Left renal pelvis (tissue), 4 donors: ENCODE data around the gene CBR1. TPM values are rescaled to one million over a fixed set of nuclear protein-coding genes. Genes with fewer than 3 reads are reported as not detected.
A peak's percentile ranks its signal among the peaks of the same experiment; 100 is the strongest.
"Not testable (repeated sequence)": the region's sequence is repeated elsewhere in the genome, so short reads cannot be mapped to it uniquely, and the experiment has no call there.

ENCODE experiments used
- DNase-seq, 4 donors: peaks; one replicate each; pipeline ENCODE4 v3.0.0-alpha.2; 2013; ENCODE audit warnings: low read depth in 4 of 4, low spot score in 3 of 4
- polyA plus RNA-seq, 4 donors: library from polyadenylated mRNA; unstranded; fragments of 120-200 nt; gene quantifications; one replicate each; pipeline ENCODE4 v1.2.1, GENCODE V29; 2013; ENCODE audit not compliant: insufficient read length in 4 of 4

The CBR1 gene
- polyA plus RNA-seq, 4 donors = 32.0 to 64.5 (median 61.8) TPM

DNA sequence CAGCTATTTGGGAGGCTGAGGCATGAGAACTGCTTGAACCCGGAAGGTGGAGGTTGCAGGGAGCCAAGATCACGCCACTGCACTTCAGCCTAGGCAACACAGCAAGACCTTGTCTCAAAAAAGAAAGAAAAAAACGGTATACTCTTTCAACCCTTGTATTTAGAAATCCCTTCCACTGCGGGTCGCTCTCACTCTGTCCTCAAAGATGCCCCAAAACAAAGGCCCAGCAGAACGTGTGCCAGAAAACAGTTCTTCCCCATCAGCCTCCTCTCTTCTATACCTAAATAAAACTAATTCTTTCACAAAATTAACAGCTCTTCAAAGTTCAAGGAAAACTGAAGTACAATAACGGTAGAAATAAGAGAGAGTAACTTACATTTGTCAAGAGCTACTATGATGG, 22.7 kb upstream of the CBR1 start:
- no peak for DNase-seq

DNA sequence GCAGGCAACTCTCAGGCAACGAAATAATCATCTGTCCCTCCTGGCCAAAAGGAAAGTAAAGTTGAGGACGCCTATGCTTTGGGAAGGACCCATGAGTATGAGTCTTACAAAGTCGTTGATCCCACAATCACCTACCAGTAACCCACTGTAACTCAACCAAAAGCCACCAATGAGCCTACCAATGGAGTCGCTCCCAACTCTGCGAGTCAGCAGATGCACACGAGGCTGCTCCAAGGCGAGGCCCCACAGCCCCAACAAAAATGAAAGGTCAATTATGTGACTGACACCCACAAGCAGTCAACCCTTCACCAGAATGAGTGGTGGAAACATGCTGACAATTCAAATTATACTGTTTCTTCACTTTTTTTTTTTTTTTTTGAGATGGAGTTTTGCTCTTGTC, 21.5 kb upstream of the CBR1 start:
- no peak for DNase-seq

DNA sequence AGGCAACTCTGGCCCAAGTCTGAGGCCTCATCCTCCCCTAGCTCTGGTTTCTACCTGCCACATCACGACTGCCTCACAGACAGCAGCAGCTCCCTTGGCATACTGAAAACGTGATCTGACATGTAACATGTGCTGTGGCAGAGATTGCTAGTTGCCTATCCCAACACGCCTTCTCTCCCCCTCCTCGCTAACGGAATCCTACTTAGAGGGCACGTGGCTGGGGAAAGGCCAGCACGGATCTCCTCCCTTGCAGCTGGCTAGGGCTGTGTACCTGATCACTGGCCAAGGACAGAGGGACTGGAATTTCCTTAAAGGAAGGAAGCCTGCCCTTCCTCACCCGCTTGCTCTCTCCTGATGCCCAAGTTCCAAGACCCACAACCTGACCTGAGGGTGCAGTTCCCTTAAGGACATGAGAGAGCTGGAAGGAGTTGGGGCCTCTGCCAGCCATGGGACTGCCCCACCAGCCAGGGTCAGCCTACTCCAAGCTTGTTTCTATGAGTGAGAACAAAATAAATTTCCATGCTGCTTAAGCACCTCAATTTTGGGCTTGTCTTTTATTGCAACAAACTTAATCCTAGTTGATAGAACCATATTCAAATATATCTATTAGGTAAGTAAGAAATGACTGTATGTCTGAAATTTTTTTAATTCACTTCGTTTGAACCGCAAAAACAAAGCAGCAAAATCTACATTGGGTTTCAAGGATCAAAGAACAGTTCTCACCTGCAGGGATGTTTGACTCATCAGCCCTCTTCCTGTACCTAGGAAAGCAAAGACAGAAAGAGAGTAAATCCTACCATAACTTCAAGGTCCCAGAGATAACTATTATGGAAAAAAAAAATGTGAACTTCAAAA, 16.7 kb upstream of the CBR1 start:
- no peak for DNase-seq

DNA sequence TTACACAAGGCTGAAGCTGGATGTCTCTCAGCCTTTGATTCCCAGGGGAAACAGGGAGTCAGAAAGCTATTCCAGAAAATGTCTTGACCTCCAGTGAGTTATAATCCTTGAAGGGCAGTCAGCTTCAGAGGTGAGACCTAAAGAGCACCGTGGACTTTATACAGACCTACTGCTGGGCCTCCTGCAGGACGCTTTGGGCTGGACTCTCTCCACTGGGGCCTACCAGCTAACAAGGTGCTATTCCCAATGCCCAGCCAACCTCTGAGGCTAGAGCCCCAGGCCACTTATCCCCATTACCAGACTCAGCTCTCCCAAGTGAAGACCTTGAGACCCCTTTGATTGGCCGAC, 16.1 kb upstream of the CBR1 start:
- DNase-seq = no peak

DNA sequence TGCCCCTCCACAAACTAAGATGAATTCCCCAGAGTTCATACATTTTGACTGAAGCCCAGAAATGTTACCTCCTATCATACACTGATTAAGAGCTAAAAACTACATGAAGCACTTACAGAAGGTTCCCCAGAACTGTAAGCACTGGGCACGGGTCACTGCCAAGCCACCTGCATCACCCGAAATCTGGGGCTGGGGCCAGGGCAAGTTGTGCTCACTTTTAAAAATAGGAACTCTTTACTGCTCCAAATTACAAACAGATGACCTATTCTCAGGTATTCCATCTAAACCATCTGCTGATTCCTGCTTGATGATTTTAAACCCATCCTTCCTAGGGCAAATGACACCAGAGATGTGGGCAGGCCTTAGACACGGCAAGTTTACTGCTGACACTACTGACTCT, 14.3 kb upstream of the CBR1 start:
- no peak for DNase-seq

DNA sequence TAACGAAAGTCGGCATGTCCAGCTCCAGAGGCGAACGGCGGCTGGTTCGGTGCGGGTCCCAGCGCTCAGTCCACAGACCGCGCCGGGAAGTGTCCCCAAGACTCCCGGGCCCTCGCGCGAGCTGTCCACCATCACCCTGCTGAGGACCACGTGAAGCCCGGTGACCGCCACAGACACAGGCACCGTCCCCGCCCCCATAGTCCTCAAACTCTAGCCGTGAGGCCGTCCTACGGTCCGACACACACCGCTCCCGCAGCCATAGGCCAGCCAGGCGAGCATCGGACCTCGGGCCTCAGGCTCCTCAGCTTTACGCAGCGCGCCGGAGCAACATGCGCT, 10.0 kb upstream of the CBR1 start:
- no peak for DNase-seq

DNA sequence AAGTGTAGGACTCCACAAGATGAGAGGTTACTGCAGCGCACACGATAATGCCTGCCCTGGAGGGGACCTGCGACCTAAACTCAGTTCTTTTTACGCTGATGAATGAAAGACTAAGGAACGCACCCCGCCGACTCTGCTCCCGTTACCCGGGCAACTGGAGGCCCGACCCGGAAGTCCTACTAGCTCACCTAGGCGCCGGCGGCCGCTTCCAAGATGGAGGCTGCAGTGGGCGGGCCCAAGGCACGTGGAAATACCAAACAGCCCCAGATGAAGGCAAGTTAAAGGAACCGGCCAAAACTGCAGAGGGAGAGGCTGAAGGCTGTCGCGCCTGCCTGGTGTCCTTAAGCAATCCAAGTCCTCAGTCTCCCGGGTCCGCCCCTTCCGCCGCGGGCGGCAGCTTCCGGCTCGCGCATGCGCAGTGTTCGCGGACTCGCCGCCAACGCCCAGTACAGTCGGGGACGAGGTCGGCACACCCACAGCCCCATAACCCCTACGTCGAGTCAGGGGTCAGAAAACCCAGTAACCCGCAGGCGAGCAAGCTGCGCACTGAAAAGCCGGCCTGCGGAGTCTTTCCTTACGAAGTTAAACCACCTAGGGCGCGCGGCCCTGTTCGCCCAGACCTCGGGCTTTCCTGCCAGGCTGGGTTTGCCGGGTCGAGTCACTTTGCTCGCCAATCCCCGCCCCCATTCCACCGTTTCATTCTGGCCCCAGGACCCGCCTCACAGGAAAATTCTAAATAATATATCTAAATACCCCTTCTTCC, 9.5 kb upstream of the CBR1 start, which contains the start of gene SETD4:
SETD4 (minus strand) TSS at position 368 of the 763 bp plus-strand sequence. CDS start 1,638 bp downstream, outside the sequence.
- DNase-seq = peak; percentile 78 to 84 (median 80)

DNA sequence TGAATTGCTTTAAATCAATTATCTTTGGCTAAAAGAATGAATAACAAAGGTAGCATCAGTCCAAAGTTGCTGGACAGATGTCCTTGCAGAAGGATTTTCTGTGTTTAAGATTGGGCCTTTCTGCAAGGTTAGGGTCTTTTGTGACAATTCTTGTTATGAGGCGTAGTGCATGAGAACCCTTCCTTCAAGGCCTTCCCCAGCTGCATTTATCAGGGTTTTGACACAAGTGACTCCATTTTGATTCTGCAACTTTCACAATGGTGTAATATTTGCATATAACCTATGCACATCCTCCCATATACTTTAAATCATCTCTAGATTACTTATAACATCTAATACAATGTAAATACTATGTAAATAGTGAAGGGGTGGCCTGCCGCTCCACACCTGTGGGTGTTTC, 8.4 kb upstream of the CBR1 start:
- no peak for DNase-seq

DNA sequence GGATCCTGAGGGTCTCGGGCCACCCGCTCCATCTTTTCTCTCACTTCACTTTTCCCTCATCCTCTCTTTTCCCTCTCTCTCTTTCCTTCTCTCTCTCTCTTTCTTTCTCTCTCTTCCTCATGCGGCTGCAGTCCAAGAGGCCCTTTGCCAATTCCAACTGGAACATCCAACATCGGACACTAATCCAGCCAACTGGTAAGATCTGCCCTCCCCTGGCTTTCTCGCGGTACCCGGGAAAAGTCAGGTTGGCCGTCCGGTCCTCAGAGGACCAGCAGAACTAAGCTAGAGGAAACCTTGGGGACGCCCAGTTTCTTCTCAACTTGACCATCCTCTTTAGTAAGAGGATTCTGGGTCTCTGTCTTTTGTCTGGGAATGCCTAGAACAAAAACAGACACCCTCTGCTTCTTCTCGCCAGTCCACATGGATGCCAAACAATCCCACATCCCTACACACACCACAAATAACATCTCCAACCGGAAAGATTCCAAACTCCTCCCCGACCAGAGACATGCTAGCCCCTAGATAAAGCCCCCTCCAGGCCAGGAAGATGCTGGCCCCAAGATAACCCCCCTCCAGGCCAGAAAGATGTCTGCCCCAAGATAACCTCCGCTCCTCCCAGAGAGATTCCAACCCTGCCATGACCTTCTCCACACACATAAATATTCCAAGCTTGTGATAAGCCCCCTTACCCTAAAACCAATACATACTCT, 6.3 kb upstream of the CBR1 start:
- no peak for DNase-seq

DNA sequence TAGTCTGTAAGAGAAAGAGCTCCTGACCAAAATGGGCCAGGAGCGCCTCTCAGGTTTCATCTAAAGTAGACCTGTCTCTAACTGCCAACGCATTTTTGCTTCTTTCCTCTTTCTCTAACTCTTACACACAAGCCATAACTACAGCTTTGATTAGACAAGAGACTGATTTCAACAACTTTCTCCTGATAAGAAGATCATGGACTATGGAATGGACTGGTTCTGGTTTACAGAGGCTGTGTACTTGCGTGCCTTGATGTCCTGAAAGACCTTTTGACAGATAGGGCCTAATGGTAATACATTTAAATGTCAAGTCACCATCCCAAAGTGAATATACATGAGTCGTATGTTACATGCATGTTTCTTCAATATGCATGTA, 5.8 kb upstream of the CBR1 start:
- no peak for DNase-seq

DNA sequence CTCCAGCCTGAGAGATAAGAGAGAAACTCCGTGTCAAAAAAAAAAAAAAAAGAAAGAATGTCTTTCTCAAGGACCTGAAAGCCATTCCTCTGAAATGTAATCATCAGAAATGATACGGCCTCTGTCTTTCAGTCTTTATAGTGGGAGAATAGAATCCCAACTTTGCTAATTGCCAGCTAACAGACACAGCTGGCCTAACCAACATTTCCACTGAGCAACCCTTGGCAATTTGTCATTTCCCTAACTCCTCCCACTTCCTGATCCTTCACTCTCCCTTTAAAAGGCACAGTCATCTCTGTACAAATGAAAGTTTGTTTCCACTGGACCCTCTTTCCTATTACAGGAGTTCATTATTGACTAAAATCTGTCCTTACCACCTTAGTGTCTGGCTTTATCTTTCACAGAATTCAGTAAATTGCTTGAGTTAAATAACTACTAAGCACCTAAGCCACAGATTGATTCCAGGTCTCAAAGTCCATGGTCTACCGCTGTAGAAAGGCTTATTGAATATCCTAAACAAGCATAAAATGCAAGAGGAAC, 4.3 kb upstream of the CBR1 start:
- DNase-seq = no peak

DNA sequence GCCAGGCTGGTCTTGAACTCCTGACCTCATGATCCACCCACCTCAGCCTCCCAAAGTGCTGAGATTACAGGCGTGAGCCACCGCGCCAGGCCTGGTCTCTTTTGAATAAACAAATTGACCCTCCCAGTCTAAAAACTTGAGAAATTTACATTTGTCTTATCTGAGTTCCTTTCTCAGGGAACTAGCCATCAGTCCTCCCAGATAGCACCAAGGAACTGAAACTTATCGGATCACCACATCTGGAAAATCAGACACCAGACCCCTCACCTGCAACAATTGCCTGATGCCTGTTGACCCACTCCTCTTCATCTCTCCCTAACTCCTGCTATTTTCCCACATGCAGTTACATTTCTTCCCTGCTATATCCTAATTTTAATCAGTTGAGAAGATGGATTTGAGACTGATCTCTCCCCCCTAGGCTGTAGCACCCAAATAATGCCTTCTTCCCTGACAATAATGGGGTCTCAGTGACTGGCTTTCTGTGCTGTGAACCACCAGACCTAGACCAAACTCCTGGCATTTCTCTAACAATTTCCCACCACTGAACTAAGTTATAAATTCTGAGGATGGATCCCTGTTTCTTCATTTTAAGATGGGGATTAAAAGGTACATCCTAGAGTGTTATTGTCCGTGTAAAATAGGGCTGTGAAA, 951 bp upstream of the CBR1 start:
- no peak for DNase-seq

DNA sequence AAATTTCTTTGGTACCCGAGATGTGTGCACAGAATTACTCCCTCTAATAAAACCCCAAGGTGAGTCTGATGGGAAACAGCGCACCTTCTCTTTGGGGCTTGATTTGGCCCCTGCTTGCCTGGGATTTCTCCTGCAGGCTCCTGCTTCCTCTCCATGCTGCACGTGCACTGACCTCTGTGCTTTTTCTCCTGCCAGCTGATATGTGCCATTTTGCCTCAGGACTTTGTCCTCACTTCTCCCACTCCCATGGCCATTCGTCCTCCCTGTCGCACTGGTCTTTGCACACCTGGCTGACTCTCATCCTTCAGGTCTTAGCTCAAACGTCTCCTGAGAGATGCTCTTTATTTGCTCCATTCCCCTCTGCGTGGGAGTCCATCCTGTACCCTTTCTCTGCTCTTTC, 1.2 kb downstream of the CBR1 start:
- no peak for DNase-seq

DNA sequence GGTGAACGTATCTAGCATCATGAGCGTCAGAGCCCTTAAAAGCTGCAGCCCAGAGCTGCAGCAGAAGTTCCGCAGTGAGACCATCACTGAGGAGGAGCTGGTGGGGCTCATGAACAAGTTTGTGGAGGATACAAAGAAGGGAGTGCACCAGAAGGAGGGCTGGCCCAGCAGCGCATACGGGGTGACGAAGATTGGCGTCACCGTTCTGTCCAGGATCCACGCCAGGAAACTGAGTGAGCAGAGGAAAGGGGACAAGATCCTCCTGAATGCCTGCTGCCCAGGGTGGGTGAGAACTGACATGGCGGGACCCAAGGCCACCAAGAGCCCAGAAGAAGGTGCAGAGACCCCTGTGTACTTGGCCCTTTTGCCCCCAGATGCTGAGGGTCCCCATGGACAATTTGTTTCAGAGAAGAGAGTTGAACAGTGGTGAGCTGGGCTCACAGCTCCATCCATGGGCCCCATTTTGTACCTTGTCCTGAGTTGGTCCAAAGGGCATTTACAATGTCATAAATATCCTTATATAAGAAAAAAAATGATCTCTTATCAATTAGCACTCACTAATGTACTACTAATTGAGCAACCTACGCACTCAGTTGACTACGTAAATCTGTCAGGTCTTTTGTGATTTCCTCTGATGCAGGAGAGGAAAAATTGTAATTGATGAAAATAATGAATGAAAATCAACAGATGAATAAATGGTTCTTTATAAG, 2.8 kb downstream of the CBR1 start:
- no peak for DNase-seq

DNA sequence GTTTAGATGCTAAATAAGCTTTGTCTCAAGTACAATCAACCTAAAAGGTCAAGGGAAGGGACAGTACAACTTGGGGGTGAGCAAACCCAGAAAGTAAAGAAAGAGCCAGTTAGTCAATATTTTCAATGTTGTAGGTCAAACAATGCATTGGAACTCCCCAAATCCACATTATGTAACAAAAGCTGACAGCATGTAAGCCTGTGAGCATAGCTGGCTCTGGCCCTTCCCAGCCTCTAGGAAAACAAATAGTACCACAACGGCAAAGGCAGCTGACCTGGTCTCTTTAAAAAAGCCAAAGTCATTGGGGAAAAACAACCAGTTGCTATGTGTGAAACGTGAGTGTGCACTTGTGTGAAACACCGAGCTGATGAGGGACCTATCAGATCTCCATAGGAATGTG, 3.4 kb downstream of the CBR1 start:
- DNase-seq = no peak

DNA sequence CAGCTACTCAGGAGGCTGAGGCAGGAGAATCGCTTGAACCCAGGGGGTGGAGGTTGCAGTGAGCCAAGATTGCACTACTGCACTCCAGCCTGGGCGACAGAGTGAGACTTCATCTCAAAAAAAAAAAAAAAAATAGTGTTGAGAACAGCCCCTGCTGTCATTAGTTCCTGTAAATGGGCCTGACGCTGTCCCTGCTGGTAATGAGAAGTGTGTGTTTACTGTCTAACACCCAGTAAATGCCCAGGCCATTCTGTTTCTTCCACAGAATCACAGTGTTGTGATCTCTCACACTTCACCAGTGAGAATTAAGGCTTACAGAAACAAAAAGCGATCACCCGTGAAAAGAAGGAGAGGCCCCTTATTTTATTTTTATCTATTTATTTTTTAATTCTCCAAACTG, 4.1 kb downstream of the CBR1 start:
- DNase-seq = not testable (repeated sequence)

DNA sequence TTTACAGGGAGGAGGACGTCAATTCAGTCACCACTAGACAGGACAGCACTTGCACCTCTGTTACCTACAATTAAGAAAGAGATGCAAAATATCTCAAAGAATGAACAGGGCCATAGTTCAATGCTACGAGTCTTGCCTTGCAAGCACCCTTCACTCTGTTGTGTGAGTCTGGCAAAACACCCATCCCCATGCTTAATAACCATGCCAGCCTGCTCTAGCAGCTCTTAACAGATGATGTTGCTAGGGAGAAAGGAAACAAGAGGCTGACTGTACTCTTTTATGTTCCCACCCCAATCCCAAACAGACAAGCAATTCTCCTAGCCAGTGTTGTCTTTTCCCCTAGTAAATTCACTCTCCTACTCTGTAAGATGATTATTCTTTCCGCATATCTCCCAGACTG, 5.3 kb downstream of the CBR1 start:
- DNase-seq = no peak

DNA sequence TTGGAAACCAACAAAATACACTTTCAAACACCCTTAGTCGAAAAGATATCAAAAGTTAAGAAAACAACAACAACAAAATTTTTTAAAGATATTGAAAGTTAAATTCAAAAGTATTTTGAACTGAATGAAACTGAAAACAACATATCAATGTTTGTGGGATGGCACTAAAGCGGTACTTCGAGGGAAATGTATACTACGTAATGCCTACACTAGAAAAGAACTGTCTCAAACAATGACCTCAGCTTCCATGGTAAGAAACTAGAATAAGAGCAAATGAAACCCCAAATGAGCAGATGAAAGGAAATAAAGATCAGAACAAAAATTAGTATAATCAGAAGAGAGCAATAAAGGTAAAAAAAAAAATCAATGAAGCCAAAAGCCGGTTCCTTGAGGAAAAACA, 6.1 kb downstream of the CBR1 start:
- no peak for DNase-seq

DNA sequence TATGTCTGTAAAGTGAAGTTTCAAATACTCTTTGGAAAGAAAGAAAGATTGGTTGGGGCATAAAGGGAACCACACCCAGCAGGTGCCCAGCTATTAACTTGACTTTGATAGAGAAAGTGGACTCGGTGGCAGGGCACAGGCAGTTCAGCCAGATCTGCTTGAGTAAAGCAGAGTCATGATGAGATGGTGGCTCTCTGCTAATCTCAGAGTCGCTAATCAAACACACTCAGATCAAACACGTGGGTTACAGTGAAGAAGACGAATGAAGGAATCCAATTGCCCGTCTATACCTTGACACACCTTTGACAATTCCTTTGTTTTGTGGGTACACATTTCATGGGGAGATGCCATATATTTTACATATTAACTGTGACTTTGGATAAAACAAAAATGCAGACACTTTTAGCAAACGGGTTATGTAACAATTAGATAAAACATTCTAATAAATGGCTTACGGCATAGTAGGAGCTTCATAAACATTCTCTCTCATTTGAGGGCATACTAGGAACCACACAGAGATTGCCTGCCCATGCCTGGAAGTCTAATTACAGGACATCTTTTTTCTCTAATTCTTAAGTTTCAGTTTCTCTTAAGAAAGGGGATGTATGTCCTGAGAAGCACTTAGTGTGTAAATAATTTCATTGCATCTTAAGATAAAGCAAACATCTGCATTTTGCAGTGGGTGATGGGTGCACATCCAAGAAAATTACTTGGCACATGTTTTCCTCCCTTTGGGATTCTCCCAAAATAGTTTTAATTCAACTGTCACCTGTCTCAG, 7.2 kb downstream of the CBR1 start:
- no peak for DNase-seq
